ENCODE data around the gene MAG. TPM values are rescaled to one million over a fixed set of nuclear protein-coding genes. Genes with fewer than 3 reads are reported as not detected.

MAG gene
- total RNA-seq, 4 donors from 2014 or later: 0.65 to 2.4 (median 1.2) TPM; not detected in 1

GRCh38 chr19:35268536-35269437 is 23.2 kb upstream of the MAG start, which contains the start of gene USF2:
USF2 (plus strand) TSS chr19:35268962; CDS start chr19:35269102, 140 bp downstream.
- DNase-seq (ENCODE audit: extremely low spot score): no peak
- Histone ChIP-seq H3K27ac (replicated peaks in 1 of 4) (peak within 1 kb of the TSS; percentile 94 to 97 (median 96)), H3K27me3 (no peaks in the 10 kb centered on the region), H3K9me3 (no peaks in the 10 kb centered on the region), H3K4me1 (peaks cover 30 to 55% (median 45%) of the 10 kb centered on the region in 4 donors), H3K4me3 (peak within 1 kb of the TSS; percentile 76 to 95 (median 90)), H3K36me3 (peaks cover 19 to 43% (median 37%) of the 10 kb centered on the region in 4 donors)
- under 1% methylated on average over 29 of the region's 126 CpGs for WGBS
- intact Hi-C loops (cut with DNase I): loop anchor here (5.0 kb wide), 1 partner anchor 126 kb away; the partner anchor contains the start of gene FXYD7
- TF ChIP-seq CTCF (IDR thresholded peaks at IDR 0.05): no peak
- TF ChIP-seq POLR2AphosphoS5 (IDR thresholded peaks at IDR 0.05): no peak
- no peak for TF ChIP-seq POLR2A (IDR thresholded peaks at IDR 0.05; ENCODE audit: low read depth)
- TF ChIP-seq EP300 (IDR thresholded peaks at IDR 0.05): no peak

GRCh38 chr19:35269438-35270117 is 22.4 kb upstream of the MAG start:
- peak overlapping the region; percentile 94 to 97 (median 96) for H3K27ac ChIP-seq (replicated peaks in 1 of 4)
- H3K4me1 ChIP-seq: peaks cover 30 to 48% (median 42%) of the 10 kb centered on the region in 4 donors
- intact Hi-C loops (cut with DNase I): loop anchor here (5.0 kb wide), 2 partner anchors 127 to 228 kb away; partner anchors contain the start of gene FXYD7
- no peaks in the 10 kb centered on the region for H3K27me3 ChIP-seq
- H3K4me3 ChIP-seq: peak overlapping the region; percentile 76 to 95 (median 90)
- no peak for DNase-seq (ENCODE audit: extremely low spot score)
- TF ChIP-seq CTCF (IDR thresholded peaks at IDR 0.05): peak; percentile 52 to 80 (median 79)
- no peak for TF ChIP-seq POLR2AphosphoS5 (IDR thresholded peaks at IDR 0.05)
- peaks cover 22 to 51% (median 45%) of the 10 kb centered on the region in 4 donors for H3K36me3 ChIP-seq
- no peaks in the 10 kb centered on the region for H3K9me3 ChIP-seq
- no CpG with 5 or more reads among the region's 66 CpGs for WGBS

GRCh38 chr19:35270381-35270811 is 21.6 kb upstream of the MAG start:
- peaks cover 25 to 40% (median 34%) of the 10 kb centered on the region in 4 donors for H3K4me1 ChIP-seq
- intact Hi-C loops (cut with DNase I): loop anchor here (5.0 kb wide), 1 partner anchor 227 kb away; no protein-coding TSS in a partner anchor
- H3K9me3 ChIP-seq: no peaks in the 10 kb centered on the region
- TF ChIP-seq POLR2A (IDR thresholded peaks at IDR 0.05; ENCODE audit: low read depth) (no peak), CTCF (IDR thresholded peaks at IDR 0.05) (no peak), EP300 (IDR thresholded peaks at IDR 0.05) (no peak), POLR2AphosphoS5 (IDR thresholded peaks at IDR 0.05) (no peak)
- H3K36me3 ChIP-seq: peaks cover 28 to 57% (median 53%) of the 10 kb centered on the region in 4 donors
- 89% methylated on average over 13 of the region's 16 CpGs for WGBS
- no peak overlapping the region for H3K4me3 ChIP-seq
- DNase-seq (ENCODE audit: extremely low spot score): no peak
- H3K27me3 ChIP-seq: no peaks in the 10 kb centered on the region
- H3K27ac ChIP-seq (replicated peaks in 1 of 4): peak overlapping the region in 2 of 4 donors; percentile 94 to 97

- H3K27me3 ChIP-seq: no peaks in the 10 kb centered on the region
- H3K27ac ChIP-seq (replicated peaks in 1 of 4): no peak overlapping the region
- TF ChIP-seq CTCF (IDR thresholded peaks at IDR 0.05) (no peak), POLR2A (IDR thresholded peaks at IDR 0.05; ENCODE audit: low read depth) (no peak), POLR2AphosphoS5 (IDR thresholded peaks at IDR 0.05) (no peak), EP300 (IDR thresholded peaks at IDR 0.05) (no peak)
- WGBS: 89% methylated on average over 6 of the region's 7 CpGs
- intact Hi-C loops (cut with DNase I): loop anchor here (5.0 kb wide), 1 partner anchor 226 kb away; no protein-coding TSS in a partner anchor
- no peaks in the 10 kb centered on the region for H3K9me3 ChIP-seq
- no peak for DNase-seq (ENCODE audit: extremely low spot score)
- peaks cover 13 to 29% (median 22%) of the 10 kb centered on the region in 4 donors for H3K4me1 ChIP-seq
- H3K36me3 ChIP-seq: peaks cover 38 to 66% (median 63%) of the 10 kb centered on the region in 4 donors
- H3K4me3 ChIP-seq: no peak overlapping the region
Observed at GRCh38 chr19:35271546-35271945, 20.4 kb upstream of the MAG start.

All from esophagus muscularis mucosa (tissue), 4 donors.